ENCODE results near the gene THUMPD3.

THUMPD3 gene

DNA sequence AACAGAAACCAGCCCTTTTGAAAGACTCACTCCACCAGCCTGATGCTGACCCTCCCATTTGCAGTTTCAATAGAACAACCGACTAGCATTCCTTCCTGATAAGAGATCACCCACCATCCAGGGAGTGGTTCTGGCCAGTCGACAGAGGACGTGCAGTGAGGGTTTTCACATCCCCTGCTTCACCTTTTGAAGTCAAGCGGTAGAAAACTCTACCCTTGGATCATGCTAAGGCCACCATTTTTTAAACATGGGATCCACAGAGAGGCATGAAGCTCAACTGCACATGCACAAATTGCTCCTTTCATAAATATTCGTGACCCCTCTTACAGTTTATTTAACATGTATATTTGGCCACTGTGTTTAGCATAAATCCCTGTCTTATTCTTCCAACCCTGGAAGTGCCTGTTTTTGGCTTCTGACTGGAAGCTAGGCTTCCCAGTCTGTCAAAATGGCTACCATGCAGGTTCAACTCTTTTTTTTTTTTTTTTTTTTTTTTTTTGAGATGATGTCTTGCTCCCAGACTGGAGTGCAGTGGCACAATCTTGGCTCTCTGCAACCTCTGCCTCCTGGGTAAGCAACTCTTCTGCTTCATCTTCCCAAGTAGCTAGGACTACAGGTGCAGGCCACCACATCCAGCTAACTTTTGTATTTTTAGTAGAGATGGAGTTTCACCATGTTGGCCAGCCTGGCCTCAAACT is 1.0 kb upstream of the THUMPD3 start:
- no peak for DNase-seq

DNA sequence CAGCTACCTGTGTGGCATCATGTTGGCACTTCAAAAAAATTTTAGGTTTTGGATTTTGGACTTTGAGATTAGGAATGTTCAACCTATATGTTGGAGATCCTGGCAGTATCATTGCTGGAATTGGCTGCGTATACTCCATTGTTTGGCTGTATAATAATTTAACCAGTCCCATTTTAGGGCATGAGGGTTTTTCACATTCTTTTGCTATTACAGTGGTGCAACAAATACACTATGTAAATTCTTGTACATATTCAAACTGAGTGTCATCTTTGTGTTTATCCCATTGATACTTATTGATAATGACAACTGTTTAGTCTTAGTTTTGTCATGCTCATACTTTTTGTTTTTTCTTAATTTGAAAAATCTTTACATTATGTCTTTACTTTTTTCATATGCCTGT is 6.7 kb downstream of the THUMPD3 start:
- no peak for DNase-seq

- DNase-seq: no peak
Observed at GRCh38 chr3:9373465-9373864, 10.6 kb downstream of the THUMPD3 start.

DNA sequence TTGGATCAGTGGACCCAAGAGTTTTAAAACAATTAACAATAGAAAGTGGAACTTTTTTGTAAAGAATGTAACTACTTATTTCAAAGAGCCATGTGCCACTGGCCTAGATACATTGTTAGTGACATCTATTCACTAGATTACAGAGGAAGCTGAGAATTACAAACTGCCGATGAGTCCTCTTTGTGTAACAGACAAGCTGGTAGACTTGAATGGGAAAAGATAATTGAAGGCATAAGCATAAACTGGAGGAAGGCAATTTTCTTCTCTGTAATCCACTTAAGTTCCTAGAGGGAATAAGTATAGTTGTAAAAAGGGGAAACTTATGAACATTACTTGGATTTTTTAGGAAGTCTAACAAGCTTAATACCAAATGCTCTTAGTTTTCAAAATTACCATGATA is 15.1 kb downstream of the THUMPD3 start:
- no peak for DNase-seq

- DNase-seq: no peak
Observed at GRCh38 chr3:9379327-9379726, 16.5 kb downstream of the THUMPD3 start.

DNA sequence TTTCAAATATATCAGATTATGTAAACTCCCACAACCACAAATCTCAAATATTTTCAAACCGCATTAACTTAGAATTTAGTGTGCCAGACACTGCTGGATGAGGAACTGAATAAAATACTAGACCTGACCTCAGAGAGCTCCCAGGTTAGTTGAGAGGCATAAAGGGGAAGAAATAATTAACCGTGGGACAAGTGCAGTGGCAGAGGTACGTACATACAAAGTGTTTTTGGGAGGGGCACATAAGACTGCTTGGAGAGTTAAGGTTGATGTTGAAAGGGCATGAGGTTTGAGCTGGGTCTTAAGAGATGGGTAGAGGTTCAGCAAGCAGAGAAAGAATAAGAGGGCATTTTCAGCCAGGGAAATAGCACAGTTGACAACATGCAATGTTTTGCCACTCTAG is 17.2 kb downstream of the THUMPD3 start:
- DNase-seq: no peak

DNA sequence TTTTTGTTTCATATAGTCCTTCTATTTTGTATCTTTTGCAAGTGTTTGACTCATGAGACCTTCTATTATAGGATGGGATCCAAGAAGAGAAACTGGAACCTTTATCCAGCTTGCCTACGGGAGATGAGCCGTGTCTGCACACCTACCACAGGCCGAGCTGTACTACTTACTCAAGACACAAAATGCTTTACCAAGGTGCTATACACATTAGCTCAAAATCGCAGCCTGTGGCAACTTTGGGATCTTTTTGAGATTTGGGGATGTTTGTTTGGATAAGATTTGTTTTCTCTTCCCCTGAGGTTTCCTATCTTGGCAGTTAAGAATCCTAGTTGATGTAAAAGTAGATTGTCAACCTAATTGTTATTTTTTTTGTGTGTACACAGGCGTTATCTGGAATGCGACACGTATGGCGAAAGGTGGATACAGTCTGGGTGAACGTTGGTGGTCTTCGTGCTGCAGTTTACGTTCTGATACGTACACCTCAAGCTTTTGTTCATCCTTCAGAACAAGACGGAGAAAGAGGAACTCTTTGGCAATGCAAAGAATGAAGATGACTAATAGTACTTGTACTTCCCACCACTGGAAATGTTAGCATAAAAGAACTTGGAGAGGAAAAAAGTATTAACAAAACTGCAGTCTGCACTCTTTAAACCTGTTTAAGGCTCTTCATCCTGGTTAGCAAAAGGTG is 21.4 kb downstream of the THUMPD3 start:
- peak; percentile 15 to 64 (median 60) for DNase-seq

GRCh38 chr3:9385187-9386077 is 22.6 kb downstream of the THUMPD3 start:
- no peak for DNase-seq

DNA sequence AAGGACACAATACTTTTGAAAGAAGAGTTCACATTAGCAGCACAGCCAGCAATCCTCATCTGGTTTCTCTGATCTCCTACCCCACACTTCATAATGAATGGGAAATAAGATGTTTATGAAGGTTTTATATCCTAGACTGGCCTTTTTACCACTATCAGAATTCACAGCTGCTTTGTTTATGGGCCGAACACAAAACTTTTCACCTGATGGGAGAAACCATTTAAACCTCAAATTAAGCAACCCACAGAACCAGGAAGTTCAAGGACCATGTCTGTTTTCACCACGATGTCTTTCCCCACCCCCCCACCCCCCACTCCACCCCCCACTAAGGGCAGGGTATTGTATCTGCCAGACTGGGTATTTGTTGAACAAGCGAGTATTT is 23.2 kb downstream of the THUMPD3 start:
- DNase-seq: no peak

- DNase-seq: no peak
Observed at GRCh38 chr3:9386501-9387321, 23.9 kb downstream of the THUMPD3 start.

GRCh38 chr3:9387322-9387655 is 24.4 kb downstream of the THUMPD3 start:
- no peak for DNase-seq

DNA sequence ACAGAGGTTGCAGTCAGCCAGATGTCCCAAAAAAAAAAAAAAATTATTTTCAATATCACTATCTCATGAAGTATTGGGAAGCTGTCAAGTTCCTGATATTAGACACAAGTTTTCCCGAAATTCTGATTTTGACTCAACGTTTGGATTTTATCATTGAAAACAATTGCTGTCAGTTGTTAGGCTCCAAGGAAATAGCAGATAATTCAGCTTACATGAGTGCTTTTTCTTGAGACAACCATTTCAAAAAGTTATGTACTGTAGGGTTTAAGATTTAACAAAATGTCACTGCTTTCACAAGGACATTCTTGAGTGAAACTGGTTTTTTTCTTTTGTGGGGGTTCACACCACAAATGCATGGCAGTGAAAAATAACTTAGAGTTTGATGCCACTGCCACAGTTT is 25.3 kb downstream of the THUMPD3 start:
- DNase-seq: no peak

- DNase-seq: no peak
Observed at GRCh38 chr3:9388562-9389272, 25.9 kb downstream of the THUMPD3 start.

DNA sequence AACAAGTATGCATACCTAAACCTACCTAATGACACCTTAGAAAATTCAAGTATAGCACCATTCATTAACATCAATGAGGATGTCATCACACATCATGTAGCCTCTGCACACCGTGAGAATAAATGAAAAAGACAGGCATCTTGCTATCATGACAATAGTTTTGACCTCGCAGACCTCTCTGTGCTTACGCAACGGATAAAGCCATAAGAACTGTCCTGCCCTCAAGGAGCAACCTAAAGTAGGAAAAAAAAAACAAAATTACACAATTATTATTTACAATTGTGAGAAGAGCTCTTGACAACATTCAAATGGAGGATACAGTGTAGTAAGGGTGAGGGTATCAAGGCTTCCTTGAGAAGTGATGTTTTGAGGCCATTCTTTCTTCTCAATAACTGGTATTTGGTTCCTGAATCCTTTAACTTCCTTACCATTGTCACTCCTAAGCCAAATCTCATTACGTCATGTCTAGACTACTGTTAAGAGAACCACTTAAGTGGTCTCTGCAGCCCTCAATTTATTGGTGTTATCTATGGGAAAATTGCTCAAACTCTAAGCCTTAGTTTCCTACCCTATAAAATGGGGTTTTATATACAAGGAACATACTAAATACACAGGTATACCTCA is 27.5 kb downstream of the THUMPD3 start:
- DNase-seq: no peak

DNA sequence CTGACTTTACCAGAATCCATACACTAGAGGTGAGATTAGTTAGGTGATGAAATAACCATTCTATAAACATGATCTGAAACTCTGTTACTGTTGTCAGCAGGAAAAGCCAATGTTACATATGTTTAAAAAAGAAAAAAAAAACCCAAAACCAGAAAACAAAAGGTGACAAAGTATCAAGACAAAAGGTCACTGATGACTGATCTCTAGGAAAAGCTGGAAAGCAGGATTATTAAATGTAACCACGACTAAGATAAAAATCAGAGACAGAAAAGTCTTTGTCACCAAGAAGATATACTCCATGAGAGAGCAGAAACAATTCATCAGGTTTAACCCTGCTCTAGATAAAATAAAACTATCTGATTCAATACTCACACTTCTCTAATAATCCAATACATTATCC is 29.2 kb downstream of the THUMPD3 start:
- DNase-seq: no peak

GRCh38 chr3:9395570-9396300 is 32.9 kb downstream of the THUMPD3 start:
- no peak for DNase-seq

DNA sequence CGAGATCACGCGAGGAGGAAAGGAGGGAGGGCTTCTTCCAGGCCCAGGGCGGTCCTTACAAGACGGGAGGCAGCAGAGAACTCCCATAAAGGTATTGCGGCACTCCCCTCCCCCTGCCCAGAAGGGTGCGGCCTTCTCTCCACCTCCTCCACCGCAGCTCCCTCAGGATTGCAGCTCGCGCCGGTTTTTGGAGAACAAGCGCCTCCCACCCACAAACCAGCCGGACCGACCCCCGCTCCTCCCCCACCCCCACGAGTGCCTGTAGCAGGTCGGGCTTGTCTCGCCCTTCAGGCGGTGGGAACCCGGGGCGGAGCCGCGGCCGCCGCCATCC is 33.4 kb downstream of the THUMPD3 start:
- peak; percentile 89 to 92 (median 90) for DNase-seq

GRCh38 chr3:9396632-9397331 is 33.9 kb downstream of the THUMPD3 start:
- peak; percentile 98 to 99 (median 98) for DNase-seq

DNA sequence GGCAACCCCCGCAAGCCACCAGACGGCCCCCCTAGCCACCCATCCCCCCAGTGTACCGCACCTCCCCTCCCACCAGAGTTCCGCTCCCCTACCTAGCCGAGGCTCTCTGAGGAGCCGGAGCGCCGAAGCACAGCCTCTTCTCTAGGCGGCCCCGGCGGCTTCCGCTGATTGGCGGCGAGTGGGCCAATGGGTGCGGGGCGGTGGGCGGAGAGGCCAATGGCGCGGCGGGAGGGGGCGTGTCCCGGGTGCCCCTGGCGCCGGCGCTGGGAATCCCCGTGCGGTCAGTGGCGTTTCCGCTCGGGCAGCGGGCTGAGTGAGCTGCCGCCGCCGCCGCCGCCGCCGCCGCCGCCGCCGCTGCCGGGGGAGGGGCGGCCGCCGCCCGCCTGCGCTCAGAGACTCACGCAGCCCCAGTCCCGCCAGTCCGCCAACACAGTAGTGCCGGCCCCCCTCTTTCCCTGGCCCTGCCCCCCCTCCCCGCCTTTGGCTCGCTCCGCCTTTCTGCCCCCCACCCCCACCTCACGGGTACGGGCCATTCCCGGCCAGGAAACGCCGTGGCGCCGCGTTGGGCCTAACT is 34.6 kb downstream of the THUMPD3 start, which contains the start of gene SETD5:
Gene SETD5 (plus strand): TSS at position 284 of the 574 bp plus-strand sequence. CDS start 31,324 bp downstream, outside the sequence.
- DNase-seq: peak; percentile 99 to 100 (median 99)

Measured in suppressor macrophage treated with lipopolysaccharide for 1 hour (primary cell).